ENCODE measurements around the gene SYNPO.

GRCh38 chr5:150596826-150597225 is 43.6 kb upstream of the SYNPO start:
- TF ChIP-seq CTCF (IDR thresholded peaks at IDR 0.05 in 4 of 5, conservative IDR thresholded peaks at IDR 0.05 in 1 of 5) (no peak), POLR2A (IDR thresholded peaks at IDR 0.05) (no peak)
